ENCODE results near the gene RALGDS. TPM values are rescaled to one million over a fixed set of nuclear protein-coding genes. Genes with fewer than 3 reads are reported as not detected.

The RALGDS gene
- total and polyA plus RNA-seq, 9 of the 15 experiments (the other 6 are each of a cell fraction or from before 2014, with no cell fraction given) = 0.75 to 43.3 (median 27.1) TPM

GRCh38 chr9:133066181-133066983 is 54.7 kb downstream of the RALGDS start (continued):
- no peak for TF ChIP-seq KLF13 (tag; IDR thresholded peaks at IDR 0.05; ENCODE audit: borderline replicate concordance, low read depth)
- no peak for TF ChIP-seq HOXB6 (CRISPR knock-in tag; IDR thresholded peaks at IDR 0.05; ENCODE audit: borderline replicate concordance)

DNA sequence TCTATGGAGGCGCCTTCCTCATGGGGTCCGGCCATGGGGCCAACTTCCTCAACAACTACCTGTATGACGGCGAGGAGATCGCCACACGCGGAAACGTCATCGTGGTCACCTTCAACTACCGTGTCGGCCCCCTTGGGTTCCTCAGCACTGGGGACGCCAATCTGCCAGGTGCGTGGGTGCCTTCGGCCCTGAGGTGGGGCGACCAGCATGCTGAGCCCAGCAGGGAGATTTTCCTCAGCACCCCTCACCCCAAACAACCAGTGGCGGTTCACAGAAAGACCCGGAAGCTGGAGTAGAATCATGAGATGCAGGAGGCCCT is 56.0 kb downstream of the RALGDS start:
- CTCF ChIA-PET (ENCODE audit: low intra/inter-chr PET ratio) = no interaction called here
- H3K27ac ChIP-seq (ENCODE audit: extremely low read depth, low read depth, low read length) = no peak overlapping the region
- peaks cover 4 to 35% of the 10 kb centered on the region in 2 experiments for H3K4me1 ChIP-seq (replicated peaks in 1 of 2; ENCODE audit: control insufficient read depth in 2 of 2, insufficient read depth in 2 of 2, low read length in 2 of 2)
- intact Hi-C loops (cut with micrococcal nuclease) (no loop called here), in situ Hi-C loops (cut with MboI) (no loop called here)
- H3K27me3 ChIP-seq (ENCODE audit: control insufficient read depth in 2 of 2, insufficient read depth in 2 of 2, low read length in 2 of 2) = no peaks in the 10 kb centered on the region
- no TSS peak for BruUV-seq (replicated peaks)
- no peak overlapping the region for H3K9ac ChIP-seq (ENCODE audit: insufficient read depth in 1 of 2, low read depth in 2 of 2, low read length in 2 of 2)
- no peak overlapping the region for H2AFZ ChIP-seq (ENCODE audit: low read depth, low read length)
- WGBS (ENCODE audit: insufficient coverage, low coverage, missing lambda C conversion rate) = 82% methylated on average over 17 of the region's 17 CpGs
- H3K4me2 ChIP-seq (ENCODE audit: insufficient read depth, low read length) = no peak overlapping the region
- no peaks in the 10 kb centered on the region for H3K9me1 ChIP-seq (ENCODE audit: control insufficient read depth, insufficient read depth, low read length)
- POLR2A ChIA-PET = no interaction called here
- H3K4me3 ChIP-seq = no peak overlapping the region
- H3K36me3 ChIP-seq (ENCODE audit: control insufficient read depth, insufficient read depth, low read length) = no peaks in the 10 kb centered on the region
- FAIRE-seq (no peak), ATAC-seq (no peak), DNase-seq (ENCODE audit: extremely low read depth in 1 of 4, low spot score in 3 of 4) (no peak)
- H4K20me1 ChIP-seq (replicated peaks; ENCODE audit: control insufficient read depth, insufficient read depth, low read length) = no peaks in the 10 kb centered on the region
- H3K9me3 ChIP-seq (replicated peaks; ENCODE audit: control insufficient read depth, insufficient read depth, low read depth, low read length) = no peaks in the 10 kb centered on the region
- 0 out of 2 replicates have a peak, but pooled peaks have one; percentile 16 for TF ChIP-seq POLR2G (IDR thresholded peaks at IDR 0.05; ENCODE audit: low read depth, low read length)
- TF ChIP-seq NELFE (IDR thresholded peaks at IDR 0.05; ENCODE audit: insufficient read depth, insufficient read length) = no peak
- TF ChIP-seq ZNF561 (CRISPR knock-in tag; conservative IDR thresholded peaks at IDR 0.05) = no peak
- TF ChIP-seq ZNF764 (CRISPR knock-in tag; IDR thresholded peaks at IDR 0.05; ENCODE audit: low read depth) = no peak
- no peak for TF ChIP-seq ZNF76 (CRISPR knock-in tag; IDR thresholded peaks at IDR 0.05; ENCODE audit: borderline replicate concordance)
- TF ChIP-seq, protein P1, sequence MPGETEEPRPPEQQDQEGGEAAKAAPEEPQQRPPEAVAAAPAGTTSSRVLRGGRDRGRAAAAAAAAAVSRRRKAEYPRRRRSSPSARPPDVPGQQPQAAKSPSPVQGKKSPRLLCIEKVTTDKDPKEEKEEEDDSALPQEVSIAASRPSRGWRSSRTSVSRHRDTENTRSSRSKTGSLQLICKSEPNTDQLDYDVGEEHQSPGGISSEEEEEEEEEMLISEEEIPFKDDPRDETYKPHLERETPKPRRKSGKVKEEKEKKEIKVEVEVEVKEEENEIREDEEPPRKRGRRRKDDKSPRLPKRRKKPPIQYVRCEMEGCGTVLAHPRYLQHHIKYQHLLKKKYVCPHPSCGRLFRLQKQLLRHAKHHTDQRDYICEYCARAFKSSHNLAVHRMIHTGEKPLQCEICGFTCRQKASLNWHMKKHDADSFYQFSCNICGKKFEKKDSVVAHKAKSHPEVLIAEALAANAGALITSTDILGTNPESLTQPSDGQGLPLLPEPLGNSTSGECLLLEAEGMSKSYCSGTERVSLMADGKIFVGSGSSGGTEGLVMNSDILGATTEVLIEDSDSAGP (CRISPR knock-in tag; IDR thresholded peaks at IDR 0.05) = no peak
- H3K79me2 ChIP-seq (ENCODE audit: control insufficient read depth, insufficient read depth, low read length) = no peaks in the 10 kb centered on the region
